Suppressor macrophage treated with lipopolysaccharide for 1 hour (primary cell): Measurements from ENCODE around the gene SIGMAR1.

Experiments used
- DNase-seq, 3 donors: peaks; one replicate each; pipeline ENCODE4 v3.0.0-alpha.2; 2020 to 2022

The SIGMAR1 gene

DNA sequence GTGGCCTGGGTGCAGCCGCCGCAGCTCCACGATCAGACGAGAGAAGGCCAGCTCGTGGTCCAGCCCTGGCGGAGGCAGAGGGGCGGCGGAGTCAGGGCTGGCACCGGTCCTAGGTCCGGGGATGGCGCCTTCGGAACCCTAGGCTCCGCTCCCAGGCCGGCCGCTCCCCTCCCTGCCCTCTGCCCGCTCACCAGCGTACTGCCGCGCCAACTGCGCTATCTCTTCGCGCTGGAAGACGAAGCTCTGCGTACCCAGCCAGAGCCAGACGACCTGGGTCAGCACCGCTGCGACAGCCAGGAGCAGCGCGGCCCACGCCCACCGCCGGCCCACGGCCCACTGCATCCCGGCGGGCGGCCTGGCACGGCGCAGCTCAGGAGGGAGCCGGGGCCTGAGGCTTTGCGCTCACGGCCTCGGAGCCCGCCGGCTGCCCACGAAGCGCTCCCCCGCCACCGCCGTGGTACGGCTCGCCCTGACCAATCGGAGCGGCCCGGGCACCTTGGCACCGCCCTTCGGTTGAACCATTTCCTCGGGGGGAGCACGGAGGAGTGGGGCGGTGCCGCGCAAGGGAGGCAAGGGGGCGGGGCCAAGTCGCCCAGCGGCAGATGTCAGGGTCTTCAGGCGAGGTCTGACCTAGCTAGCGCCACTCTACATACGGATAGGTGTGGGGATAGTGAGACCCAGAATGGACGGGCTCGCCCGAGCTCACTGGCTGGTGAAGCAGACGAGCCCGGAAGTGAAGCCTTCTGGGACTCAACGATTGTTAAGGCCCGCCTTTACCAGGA lies at the start of gene SIGMAR1:
SIGMAR1 (minus strand) TSS at position 432 of the 782 bp plus-strand sequence; CDS start at position 342, 90 bp downstream.
- DNase-seq, result peak; percentile 94 to 98 (median 96)

DNA sequence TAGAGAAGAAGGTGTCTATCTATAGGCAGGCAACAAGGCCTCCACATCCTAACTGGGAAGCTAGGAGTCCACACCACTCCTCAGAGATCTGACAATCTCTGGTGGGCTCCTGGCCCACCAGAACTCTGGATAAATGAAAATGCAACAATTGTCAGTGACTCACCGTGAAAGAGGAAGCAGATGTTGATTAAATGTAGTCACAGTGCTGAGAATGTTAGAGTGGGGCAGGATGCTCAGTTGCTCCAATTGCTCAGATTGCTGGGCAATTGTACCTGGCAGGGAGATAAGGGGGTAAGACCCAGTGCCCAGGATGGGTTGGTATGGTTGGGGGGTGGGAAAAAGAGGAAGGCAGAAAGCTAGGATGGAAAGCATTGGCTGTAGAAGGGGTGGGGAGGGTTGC lies 49.1 kb upstream of the SIGMAR1 start:
- DNase-seq, result peak; percentile 40 to 67 (median 65)

DNA sequence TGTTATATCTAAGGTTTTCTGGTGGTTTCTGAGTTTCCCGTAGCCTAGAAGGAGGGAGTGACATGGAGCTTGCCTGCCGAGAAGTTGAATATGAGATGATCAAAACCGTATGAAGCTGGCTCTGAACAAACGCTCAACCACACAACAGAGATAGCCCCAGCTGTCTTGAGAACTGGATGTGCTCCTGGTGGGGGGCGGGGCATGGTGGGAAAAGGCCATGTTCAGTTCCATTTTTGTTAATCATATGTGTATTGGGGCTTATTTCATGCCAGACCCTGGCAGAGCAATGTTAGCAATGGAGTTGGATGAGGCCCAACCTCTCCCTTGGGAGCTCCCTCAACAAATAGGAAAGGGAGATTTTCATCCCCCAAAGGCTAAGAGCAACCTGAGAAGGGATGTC lies 48.6 kb upstream of the SIGMAR1 start:
- DNase-seq, result no peak

DNA sequence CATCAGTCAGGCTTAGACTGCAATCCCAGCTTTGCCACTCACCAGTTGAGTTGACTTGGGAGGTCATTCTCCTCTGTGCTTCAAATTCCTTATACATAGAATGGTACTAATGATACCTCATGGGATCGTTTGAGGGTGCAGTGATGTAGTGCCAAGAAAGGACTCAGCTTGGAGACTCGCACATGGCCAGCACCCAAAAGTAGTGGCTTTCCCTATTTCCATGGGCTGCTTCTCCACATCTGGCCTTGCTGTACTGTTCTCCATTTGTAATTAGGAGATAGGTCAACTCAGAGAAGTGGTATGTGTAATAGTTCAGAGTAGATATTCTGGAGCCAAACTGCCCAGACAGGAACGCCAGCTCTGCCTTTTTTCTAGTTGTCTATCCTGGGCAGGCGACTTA lies 48.0 kb upstream of the SIGMAR1 start:
- DNase-seq, result no peak

DNA sequence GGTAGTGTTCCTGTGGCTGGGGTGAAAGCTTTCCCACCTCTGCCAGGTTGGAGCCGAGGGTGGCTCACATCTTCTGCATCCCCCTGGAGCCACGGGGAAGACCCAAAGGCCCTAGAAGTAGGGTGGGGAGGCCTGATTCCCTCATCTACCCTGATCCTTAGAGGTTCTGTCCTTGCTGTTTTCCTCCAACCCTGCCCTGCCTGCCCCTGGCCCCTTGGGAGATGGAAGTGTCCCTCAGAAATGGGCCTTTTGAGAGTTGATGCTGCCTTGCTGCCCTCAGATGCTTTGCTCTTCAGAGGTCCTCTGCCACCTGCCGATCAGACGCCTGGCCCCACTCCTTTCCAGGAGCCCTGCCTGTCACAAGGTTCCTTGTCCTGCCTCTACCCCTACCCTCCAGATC lies 47.2 kb upstream of the SIGMAR1 start:
- DNase-seq, result no peak

DNA sequence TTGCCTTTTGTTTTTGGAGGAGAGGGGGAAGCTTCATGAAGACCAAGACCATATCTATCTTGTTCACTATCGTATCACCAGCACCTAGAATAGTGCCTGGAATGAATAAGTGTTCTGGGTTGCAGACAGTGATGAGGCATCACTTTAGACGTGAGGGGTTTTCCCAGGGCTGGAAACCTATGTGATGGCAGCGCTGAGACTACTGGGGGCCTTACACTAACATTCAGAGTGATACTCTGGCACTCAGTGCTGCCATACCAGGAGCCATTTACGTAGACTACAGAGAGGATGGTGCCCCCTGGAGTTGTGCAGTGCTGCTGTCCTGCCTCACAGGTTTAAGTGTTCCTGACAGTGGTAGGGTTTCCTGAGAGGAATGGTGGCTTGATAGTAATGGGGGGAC lies 46.6 kb upstream of the SIGMAR1 start:
- DNase-seq, result no peak

DNA sequence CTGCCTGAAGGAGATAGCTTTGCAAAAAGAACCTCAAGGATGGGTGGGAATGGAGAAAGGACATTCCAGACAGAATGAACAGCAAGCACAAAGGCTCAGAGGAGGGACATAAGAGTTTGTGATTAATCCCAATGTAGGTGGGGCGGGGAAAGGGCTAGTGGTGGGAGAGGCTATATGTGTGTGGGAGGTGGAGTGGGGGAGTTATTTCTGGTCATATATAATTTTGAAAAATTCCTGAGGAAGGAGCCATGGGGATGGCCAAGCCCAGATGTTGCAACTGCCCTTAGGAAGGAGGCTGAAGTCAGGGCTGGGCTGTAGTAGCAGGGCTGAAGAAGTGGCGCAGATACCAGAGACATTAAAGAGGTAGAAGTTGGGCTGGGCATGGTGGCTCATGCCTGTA lies 38.3 kb upstream of the SIGMAR1 start:
- DNase-seq, result peak; percentile 50 to 67 (median 59)

DNA sequence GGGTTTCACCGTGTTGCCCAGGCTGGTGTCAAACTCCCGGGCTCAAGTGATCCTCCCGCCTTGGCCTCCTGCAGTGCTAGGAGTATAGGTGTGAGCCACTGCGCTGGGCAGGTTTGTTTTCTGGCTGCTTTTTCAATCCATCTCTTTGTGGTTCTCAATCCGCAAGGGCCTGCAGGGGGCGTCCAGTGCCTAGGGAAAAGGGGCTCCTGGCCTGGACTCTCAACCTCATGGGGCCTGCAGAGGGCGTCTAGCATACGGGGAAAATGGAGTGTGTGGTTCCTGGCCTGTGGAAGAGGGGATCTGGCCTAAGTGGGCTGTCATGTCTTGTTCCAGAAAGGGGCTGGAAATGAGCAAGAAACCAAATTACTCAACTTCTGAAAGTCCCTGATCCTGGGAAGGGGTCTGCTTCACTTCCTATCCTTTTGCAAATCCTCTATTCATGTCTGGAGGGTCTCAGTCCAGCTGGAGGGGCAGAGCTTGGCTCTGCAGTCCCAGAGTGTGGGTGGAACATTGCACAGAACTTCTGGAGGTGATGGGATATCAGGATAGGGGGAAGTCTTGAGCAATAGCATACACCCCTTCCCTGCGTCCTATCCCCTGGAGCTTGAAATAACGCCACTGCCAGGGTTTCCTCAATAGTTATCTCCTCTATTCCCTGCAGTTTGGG lies 37.6 kb upstream of the SIGMAR1 start:
- peak; percentile 89 to 95 (median 93) for DNase-seq

DNA sequence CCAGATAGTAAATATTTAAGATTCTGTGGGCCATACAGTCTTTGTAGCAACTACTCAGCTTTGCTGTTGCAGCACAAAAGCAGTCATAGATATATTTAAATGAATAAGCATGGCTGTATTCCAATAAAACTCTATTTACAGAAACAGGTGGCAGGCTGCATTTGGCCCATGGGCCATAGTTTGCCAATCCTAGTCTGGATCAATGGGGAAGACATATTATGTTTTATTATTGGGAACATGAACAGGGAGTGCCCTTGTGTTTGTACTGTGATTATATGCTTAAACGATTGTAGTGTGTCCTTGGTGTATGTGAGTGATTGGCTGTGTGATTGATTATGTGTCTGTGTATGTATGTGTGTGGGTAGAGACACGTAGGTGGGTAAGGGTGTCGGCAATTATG lies 36.9 kb upstream of the SIGMAR1 start:
- no peak for DNase-seq

DNA sequence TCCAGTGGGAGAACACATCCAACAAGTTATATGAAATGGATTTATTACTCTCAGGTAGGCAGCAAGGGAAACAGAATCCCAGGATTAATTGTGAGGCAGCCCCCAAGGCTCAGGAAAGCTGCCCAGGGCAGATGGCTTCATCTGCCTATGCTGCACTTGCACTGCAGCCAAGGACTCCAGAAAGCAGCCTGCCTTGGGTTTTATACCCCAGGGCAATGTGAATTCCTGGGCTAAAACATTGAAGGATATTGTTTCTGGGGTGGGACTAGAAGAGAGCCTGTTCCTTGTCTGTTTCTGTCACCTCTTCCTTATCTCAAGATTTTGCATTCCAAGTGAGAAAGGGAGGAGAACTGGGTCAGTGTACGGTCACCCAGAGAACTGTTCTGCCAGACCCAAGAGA lies 33.7 kb upstream of the SIGMAR1 start:
- no peak for DNase-seq

DNA sequence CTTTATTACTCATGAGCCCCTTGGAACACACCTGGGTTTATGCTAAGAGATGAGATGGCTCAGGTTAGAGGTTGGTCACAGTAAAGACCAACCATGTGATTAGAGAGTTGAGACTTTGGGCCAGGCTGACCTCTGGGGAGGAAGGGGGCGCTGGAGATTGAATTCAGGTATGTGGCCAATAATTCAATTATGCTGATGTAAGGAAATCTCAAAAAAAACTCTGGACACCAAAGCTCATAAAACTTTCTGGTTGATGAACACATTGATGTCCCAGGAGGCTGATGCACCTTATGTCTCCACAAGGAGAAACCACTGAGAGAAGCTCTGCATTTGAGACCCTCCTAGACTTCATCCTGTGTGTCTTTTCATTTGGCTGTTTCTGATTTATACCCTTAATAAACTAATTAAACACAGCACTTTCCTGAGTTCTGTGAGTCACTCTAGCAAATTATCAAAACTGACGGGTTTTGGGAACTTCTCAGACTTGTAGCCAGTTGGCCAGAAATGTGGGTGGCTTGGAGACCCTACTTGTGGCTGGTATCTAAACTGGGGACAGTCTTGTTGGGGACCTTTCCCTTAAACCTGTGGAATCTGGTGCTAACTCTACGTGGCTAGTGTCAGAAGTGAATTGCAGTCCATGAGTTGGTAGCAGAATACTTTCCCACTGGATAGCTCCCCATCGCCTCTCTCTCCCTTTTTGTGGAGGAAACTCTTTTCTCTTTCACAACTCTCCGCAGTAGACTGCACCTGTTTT lies 32.4 kb upstream of the SIGMAR1 start:
- no peak for DNase-seq

DNA sequence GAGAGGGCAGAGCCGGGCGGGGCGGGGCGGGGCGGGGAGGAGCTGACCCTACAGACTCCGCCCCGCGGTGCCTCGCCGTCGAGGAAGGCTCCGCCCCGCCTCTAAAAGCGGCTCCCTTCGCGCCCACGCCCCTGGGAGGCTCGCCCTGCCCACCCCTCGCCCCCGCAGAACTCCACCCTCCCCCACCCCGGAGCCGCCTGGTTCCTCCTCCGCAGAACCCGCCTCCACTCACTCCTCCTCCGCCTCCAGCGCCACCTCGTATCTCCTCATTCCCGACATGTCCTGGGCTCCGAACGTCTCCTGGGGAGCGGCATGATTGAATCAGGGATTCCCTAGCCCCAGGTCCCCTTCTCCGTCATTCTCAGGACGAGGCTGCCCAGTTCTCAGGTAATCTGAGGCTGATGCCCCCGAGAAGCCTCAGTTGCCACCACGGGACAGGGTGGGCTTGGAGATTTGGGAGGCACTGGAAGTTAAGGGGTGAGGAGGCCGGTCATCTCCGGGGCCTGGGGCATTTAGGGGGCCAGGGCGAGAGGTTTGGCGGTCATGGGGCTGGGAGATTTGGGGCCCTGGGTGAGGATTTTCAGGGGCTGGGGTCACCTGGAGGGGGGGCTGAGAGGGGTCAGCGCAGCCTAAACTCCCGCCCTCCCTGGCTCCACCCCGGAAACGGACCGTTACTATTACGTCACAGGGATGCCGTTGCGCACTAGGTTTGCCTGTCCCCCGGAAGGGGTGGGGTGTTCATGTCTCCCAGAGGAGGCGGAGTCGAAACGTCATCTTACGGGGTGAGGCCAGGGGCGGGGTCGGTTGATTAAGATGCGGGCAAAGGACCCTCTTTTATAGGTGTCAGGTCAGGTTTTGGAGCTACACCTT lies 28.0 kb upstream of the SIGMAR1 start:
- peak; percentile 94 to 97 (median 96) for DNase-seq

DNA sequence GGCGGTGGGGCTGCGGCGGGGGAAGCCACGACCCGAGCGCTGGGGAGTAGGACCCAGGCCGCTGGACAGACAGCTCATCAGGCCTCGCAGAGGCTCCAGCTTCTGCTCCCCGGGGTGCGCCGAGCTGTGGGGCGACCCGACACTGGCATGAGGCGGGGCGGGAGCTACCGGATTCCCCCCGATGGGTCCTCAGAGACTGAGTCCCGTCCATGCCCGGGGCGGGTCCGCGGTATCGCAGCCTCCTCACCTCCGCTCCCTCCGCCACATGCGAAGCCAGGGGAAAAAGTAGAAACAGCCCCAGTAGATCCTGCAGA lies 27.4 kb upstream of the SIGMAR1 start:
- no peak for DNase-seq

DNA sequence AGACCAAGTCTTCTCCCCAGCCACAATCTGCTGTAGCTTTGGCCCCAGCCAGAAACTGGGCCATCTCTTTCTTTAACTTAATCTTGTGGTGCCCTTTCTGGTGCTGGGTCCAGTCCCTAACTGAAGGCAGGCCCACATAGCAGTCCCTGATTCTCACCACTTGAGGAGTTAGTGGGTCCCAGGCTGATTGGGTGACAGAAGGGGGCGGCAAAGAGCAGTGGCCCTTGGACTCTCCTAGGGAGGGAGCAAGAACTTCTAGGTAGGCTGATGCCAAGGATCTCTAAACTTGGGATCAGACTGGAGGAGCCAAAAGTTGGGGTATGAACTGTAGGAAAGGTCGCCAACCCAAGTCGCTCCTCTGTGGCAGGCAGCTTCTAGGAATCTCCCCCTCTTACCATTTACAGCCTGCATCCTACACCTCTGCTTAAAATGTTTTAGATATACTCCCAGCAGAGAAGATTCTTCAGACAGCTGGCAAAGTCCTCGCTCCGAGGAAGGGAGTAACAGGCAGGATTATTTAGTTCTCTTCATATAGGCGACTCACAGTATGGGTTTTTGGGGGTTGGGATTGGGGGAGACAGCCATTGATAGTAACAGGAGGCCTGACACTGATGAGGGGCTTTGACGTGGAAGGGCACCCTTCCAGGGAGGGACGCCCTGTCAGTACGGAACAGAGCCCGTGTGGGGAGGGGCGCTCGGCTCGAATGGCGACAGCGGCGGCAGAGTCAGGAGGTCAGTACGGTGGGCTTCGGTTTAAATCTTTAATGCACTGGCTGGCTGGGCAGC lies 26.9 kb upstream of the SIGMAR1 start:
- DNase-seq, result peak; percentile 78 to 87 (median 86)

DNA sequence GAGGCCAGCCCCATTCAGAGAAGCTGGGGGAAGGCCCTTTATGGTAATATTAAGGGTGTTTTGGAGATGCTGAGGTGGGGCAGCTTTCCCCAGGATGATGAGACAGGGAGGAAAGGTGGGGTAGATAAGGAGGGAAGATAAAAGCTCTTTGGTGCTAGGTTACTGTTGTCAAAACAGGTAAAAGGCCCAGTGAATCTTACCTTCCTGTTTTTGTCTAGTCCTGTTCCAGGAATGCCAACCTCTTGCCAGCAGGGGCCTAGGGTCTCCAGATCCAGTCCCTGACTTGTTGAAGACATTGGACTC lies 25.7 kb upstream of the SIGMAR1 start:
- DNase-seq, result no peak

DNA sequence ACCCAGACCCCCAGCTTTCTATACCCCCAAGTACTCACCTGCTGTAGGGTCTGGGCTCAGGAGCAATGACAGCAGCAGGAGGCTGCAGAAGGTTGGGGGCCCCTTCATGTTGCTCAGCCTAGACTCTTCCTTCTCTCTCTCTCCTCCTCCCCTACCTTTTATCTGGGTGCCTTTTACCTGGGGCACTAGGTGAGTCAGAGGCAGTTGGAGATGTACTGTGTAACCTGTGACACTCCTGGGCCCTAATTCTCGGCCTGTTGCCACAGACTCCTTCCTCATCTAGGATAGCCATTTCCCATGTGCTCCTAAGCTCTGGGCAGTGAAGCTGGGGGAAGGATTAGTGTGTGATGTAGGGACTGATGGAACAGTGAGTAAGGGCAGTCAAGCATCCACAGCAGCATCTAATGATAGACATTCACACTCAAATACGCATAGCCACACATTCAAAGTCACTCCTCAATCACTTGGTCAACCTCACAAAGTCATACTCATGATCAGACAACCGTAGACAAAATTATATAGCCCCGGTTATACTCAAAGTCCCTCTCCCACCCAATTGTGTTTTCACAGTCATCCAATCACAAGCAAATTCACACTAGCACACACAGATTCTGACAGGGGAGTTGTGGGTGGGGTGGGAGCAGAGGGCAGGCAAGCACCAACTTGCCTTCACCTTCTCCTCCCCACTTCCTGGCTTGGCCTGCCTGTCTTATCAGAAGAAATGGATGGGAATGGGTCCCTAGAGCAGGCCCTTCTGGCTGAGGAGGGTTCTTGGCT lies 25.1 kb upstream of the SIGMAR1 start, which contains the start of gene CCL27:
CCL27 (minus strand) TSS at position 132 of the 777 bp plus-strand sequence; CDS start at position 108, 24 bp downstream.
- DNase-seq, result no peak

DNA sequence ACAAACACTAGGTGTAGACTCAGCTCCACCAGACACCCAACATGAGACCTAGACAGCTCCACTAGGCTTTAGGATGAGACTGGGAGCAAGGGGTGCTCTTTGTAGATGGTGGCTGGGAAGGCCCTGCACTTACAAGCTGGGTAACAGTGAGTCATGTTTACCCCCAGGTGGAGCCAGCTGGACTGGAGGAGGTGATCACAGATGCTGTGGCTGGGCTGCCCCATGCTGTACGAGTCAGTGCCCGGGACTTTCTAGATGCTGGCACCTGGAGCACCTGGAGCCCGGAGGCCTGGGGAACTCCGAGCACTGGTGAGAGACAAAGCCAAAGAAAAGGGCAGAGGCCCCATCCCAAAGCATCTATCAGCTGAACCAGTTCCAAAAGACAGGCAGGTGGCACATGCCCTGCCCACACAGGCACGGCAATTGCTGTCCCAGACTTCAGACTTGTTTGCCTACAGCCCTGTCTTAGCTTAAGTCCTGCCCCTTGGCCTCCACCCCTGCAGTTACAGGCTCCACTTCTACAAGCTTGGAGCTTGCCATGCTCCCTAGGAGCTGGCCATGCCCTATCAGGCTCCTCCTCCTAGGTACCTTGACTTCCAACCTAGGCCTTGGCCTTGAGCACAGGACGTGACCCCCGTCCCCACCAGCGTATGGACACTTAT lies 22.1 kb upstream of the SIGMAR1 start:
- no peak for DNase-seq

DNA sequence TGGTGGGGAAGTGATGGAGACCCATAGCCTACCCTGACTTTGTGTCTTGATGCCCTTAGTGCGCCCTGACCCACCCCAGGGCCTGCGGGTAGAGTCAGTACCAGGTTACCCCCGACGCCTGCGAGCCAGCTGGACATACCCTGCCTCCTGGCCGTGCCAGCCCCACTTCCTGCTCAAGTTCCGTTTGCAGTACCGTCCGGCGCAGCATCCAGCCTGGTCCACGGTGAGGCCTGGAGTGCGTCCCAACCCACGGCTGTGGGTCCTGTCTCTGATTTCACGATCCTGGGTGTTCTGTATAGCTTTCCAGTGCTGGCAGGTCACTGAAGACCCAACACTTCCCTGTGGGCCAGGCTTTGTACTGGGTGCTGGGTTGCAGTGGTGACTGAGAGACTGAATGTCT lies 20.9 kb upstream of the SIGMAR1 start:
- no peak for DNase-seq

DNA sequence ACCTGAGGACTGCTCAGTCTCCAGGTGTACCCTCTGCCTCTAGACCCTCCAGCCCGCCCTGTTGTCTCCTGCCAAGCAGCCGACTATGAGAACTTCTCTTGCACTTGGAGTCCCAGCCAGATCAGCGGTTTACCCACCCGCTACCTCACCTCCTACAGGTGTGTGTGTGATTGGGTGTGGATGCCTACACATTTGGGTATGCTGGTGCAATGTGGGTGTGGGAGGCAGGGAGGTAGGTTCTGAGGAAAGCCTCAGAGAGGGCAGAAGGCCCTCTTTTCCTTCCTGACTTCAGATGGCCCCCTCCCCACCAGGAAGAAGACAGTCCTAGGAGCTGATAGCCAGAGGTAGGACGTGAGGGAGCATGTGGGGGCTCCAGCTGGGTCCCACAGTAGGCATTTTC lies 19.4 kb upstream of the SIGMAR1 start:
- DNase-seq, result no peak

DNA sequence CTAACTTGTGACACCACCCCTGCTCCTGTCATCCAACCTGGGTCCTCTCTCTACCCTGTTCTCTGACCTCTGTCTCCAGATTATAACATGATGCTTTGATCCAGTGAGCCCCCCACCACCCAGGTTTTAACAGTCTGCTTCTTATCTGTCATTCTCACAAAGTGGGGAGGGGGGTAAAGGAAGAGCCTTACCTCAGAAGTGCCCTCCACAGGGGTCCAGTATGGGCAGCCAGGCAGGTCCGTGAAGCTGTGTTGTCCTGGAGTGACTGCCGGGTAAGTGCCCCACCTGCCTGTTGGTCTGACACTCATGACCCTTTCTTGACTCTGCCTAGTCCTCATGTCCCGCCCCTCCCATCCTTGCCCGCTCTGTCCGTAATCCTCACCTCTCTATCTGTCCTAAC lies 17.8 kb upstream of the SIGMAR1 start:
- no peak for DNase-seq
